Astrocyte (in vitro differentiated cells and primary cell): ENCODE measurements around the gene RPS27L. TPM values are rescaled to one million over a fixed set of nuclear protein-coding genes. Genes with fewer than 3 reads are reported as not detected.
"Not testable (repeated sequence)": the region's sequence is repeated elsewhere in the genome, so short reads cannot be mapped to it uniquely, and the experiment has no call there.

Experiments used
- DNase-seq: peaks from one replicate; pipeline ENCODE4 v3.0.0-alpha.2; 2010; ENCODE audit warnings: low read depth
- FAIRE-seq: peaks from 2 replicates; lab custom pipeline; 2011; peaks lifted over from hg19 to GRCh38; lab: Jason Lieb, UNC
- H2AFZ ChIP-seq: 2 replicates; pipeline ENCODE4 v1.6.0; 2012; ENCODE audit warnings: low read depth, low read length, inconsistent platforms
- H3K27ac ChIP-seq: 2 replicates; pipeline ENCODE4 v1.5.1; 2011; ENCODE audit warnings: low read depth, low read length, inconsistent platforms
- H3K27me3 ChIP-seq: 2 replicates; pipeline ENCODE4 v1.6.0; 2011; ENCODE audit warnings: low read length, inconsistent platforms; ENCODE audit not compliant: insufficient read depth
- H3K36me3 ChIP-seq: 2 replicates; pipeline ENCODE4 v1.5.1; 2011; ENCODE audit warnings: low read length, inconsistent platforms; ENCODE audit not compliant: insufficient read depth
- H3K4me1 ChIP-seq: 2 replicates; pipeline ENCODE4 v1.5.1; 2011; ENCODE audit warnings: low read length, inconsistent platforms; ENCODE audit not compliant: insufficient read depth
- H3K4me2 ChIP-seq: 2 replicates; pipeline ENCODE4 v1.6.0; 2012; ENCODE audit warnings: low read length, inconsistent platforms
- H3K4me3 ChIP-seq: 2 replicates; pipeline ENCODE4 v1.5.1; 2011; ENCODE audit warnings: low read depth, mild to moderate bottlenecking, low read length, inconsistent platforms; ENCODE audit not compliant: insufficient read depth
- H3K79me2 ChIP-seq: 2 replicates; pipeline ENCODE4 v1.6.0; 2012; ENCODE audit warnings: mild to moderate bottlenecking, low read length, inconsistent platforms; ENCODE audit not compliant: insufficient read depth
- H3K9ac ChIP-seq: 2 replicates; pipeline ENCODE4 v1.6.0; 2012; ENCODE audit warnings: mild to moderate bottlenecking, low read length, inconsistent platforms
- H3K9me3 ChIP-seq: 2 replicates; pipeline ENCODE4 v1.5.1; 2012; ENCODE audit warnings: low read depth, mild to moderate bottlenecking, low read length, inconsistent platforms; ENCODE audit not compliant: insufficient read depth
- H4K20me1 ChIP-seq: 2 replicates; pipeline ENCODE4 v1.6.0; 2012; ENCODE audit warnings: low read length, inconsistent platforms; ENCODE audit not compliant: insufficient read depth
- H3K27ac Mint-ChIP-seq: one replicate; pipeline ENCODE4 v1.8.0; 2021; ENCODE audit warnings: mild to moderate bottlenecking, mixed read lengths; ENCODE audit not compliant: unreplicated experiment
- H3K27me3 Mint-ChIP-seq: one replicate; pipeline ENCODE4 v1.8.0; 2021; ENCODE audit warnings: low read depth, mixed read lengths; ENCODE audit not compliant: unreplicated experiment
- H3K36me3 Mint-ChIP-seq: one replicate; pipeline ENCODE4 v1.8.0; 2021; ENCODE audit warnings: low read depth, mixed read lengths; ENCODE audit not compliant: unreplicated experiment
- H3K4me1 Mint-ChIP-seq: one replicate; pipeline ENCODE4 v1.8.0; 2021; ENCODE audit warnings: low read depth, mixed read lengths; ENCODE audit not compliant: unreplicated experiment
- H3K4me3 Mint-ChIP-seq: one replicate; pipeline ENCODE4 v1.8.0; 2021; ENCODE audit warnings: mild to moderate bottlenecking, moderate library complexity, mixed read lengths; ENCODE audit not compliant: unreplicated experiment
- H3K9me3 Mint-ChIP-seq: one replicate; pipeline ENCODE4 v1.8.0; 2021; ENCODE audit warnings: mild to moderate bottlenecking, mixed read lengths; ENCODE audit not compliant: unreplicated experiment
- CTCF ChIP-seq: IDR thresholded peaks from 2 replicates; pipeline ENCODE4 v1.5.1; 2011; ENCODE audit warnings: low read depth, mild to moderate bottlenecking, inconsistent platforms, low read length, moderate library complexity; ENCODE audit not compliant: insufficient read depth
- EZH2 ChIP-seq: IDR thresholded peaks from 2 replicates; pipeline ENCODE4 v1.6.1; 2012; ENCODE audit warnings: mild to moderate bottlenecking, low read length, inconsistent platforms; ENCODE audit not compliant: insufficient read depth
- total RNA-seq: library from RNA; stranded (reverse); gene quantifications from 2 replicates; pipeline ENCODE4 v1.2.1, GENCODE V29; 2021

The RPS27L gene
- total RNA-seq, 1 donor from 2014 or later = 484 TPM

- Histone ChIP-seq H3K9ac (no peak overlapping the region), H2AFZ (no peak overlapping the region), H4K20me1 (no peaks in the 10 kb centered on the region), H3K79me2 (no peaks in the 10 kb centered on the region), H3K4me1 (peaks cover 27% of the 10 kb centered on the region), H3K27ac (no peak overlapping the region), H3K9me3 (no peaks in the 10 kb centered on the region), H3K36me3 (no peaks in the 10 kb centered on the region), H3K27me3 (no peaks in the 10 kb centered on the region), H3K4me3 (no peak overlapping the region), H3K4me2 (no peak overlapping the region)
- TF ChIP-seq EZH2 (no peak), CTCF (no peak)
- peaks cover 1% of the 10 kb centered on the region for H3K36me3 Mint-ChIP-seq
- H3K4me3 Mint-ChIP-seq = no peak overlapping the region
- FAIRE-seq (no peak), DNase-seq (no peak)
- H3K4me1 Mint-ChIP-seq = peaks cover 46% of the 10 kb centered on the region
- H3K27me3 Mint-ChIP-seq = no peaks in the 10 kb centered on the region
- H3K27ac Mint-ChIP-seq = peak overlapping the region; percentile 91
- peaks cover 5% of the 10 kb centered on the region for H3K9me3 Mint-ChIP-seq
Observed at GRCh38 chr15:63109498-63109897, 47.8 kb downstream of the RPS27L start.

- H3K79me2 ChIP-seq = no peaks in the 10 kb centered on the region
- H2AFZ ChIP-seq = no peak overlapping the region
- H3K4me2 ChIP-seq = peak overlapping the region; percentile 40
- no peaks in the 10 kb centered on the region for H3K27me3 ChIP-seq
- FAIRE-seq (peak; percentile 98), DNase-seq (peak; percentile 100)
- H3K36me3 ChIP-seq = no peaks in the 10 kb centered on the region
- no peaks in the 10 kb centered on the region for H3K9me3 ChIP-seq
- peaks cover 2% of the 10 kb centered on the region for H3K36me3 Mint-ChIP-seq
- peak overlapping the region; percentile 45 for H3K4me3 Mint-ChIP-seq
- peaks cover 22% of the 10 kb centered on the region for H3K4me1 ChIP-seq
- peak overlapping the region; percentile 91 for H3K27ac Mint-ChIP-seq
- H4K20me1 ChIP-seq = no peaks in the 10 kb centered on the region
- peaks cover 43% of the 10 kb centered on the region for H3K4me1 Mint-ChIP-seq
- TF ChIP-seq CTCF (no peak), EZH2 (no peak)
- H3K4me3 ChIP-seq = no peak overlapping the region
- peak overlapping the region; percentile 55 for H3K9ac ChIP-seq
- H3K9me3 Mint-ChIP-seq = peaks cover 5% of the 10 kb centered on the region
- H3K27ac ChIP-seq = peak overlapping the region; percentile 75
- no peaks in the 10 kb centered on the region for H3K27me3 Mint-ChIP-seq
Observed at GRCh38 chr15:63107895-63108546, 49.3 kb downstream of the RPS27L start.

GRCh38 chr15:63105354-63105753 lies 51.9 kb downstream of the RPS27L start:
- not testable (repeated sequence) for H3K27ac ChIP-seq

More at GRCh38 chr15:63105354-63105753, 51.9 kb downstream of the RPS27L start:
- H3K4me1 ChIP-seq = peaks cover 21% of the 10 kb centered on the region
- not testable (repeated sequence) for H4K20me1 ChIP-seq, H3K36me3 ChIP-seq, DNase-seq, H3K79me2 ChIP-seq, H2AFZ ChIP-seq, H3K4me3 Mint-ChIP-seq, H3K4me3 ChIP-seq, H3K27me3 ChIP-seq, H3K9ac ChIP-seq, H3K9me3 Mint-ChIP-seq, H3K27me3 Mint-ChIP-seq, FAIRE-seq, H3K9me3 ChIP-seq, H3K36me3 Mint-ChIP-seq, H3K4me2 ChIP-seq
- H3K27ac Mint-ChIP-seq = peak overlapping the region; percentile 4
- peaks cover 32% of the 10 kb centered on the region for H3K4me1 Mint-ChIP-seq
